ENCODE results near the gene KMO.

The KMO gene

GRCh38 chr1:241631674-241632073 is 99.5 kb downstream of the KMO start:
- no peak for DNase-seq

- DNase-seq = no peak
Observed at GRCh38 chr1:241632987-241633386, 100.8 kb downstream of the KMO start.

- DNase-seq = no peak
Observed at GRCh38 chr1:241635556-241636152, 103.5 kb downstream of the KMO start.

GRCh38 chr1:241636291-241636690 is 104.1 kb downstream of the KMO start:
- DNase-seq = no peak

- no peak for DNase-seq
Observed at GRCh38 chr1:241637046-241637590, 104.9 kb downstream of the KMO start.

- DNase-seq = no peak
Observed at GRCh38 chr1:241637604-241638003, 105.4 kb downstream of the KMO start.

- no peak for DNase-seq
Observed at GRCh38 chr1:241638099-241638682, 106.0 kb downstream of the KMO start.

- no peak for DNase-seq
Observed at GRCh38 chr1:241638909-241639622, 106.9 kb downstream of the KMO start.

GRCh38 chr1:241639623-241640148 is 107.5 kb downstream of the KMO start:
- peak; percentile 37 for DNase-seq

- DNase-seq = peak; percentile 91
Observed at GRCh38 chr1:241640149-241640866, 108.1 kb downstream of the KMO start, which contains the start of the genes CHML and OPN3. Gene CHML, minus strand, starts transcription at chr1:241640369. Its CDS starts 4,603 bp downstream, at chr1:241635766. Gene OPN3, minus strand, starts transcription at chr1:241640369. Its CDS starts 115 bp downstream, at chr1:241640254.

- DNase-seq = no peak
Observed at GRCh38 chr1:241640867-241641622, 108.9 kb downstream of the KMO start.

- DNase-seq = no peak
Observed at GRCh38 chr1:241641773-241642592, 109.8 kb downstream of the KMO start.

- no peak for DNase-seq
Observed at GRCh38 chr1:241642593-241642944, 110.4 kb downstream of the KMO start.

- no peak for DNase-seq
Observed at GRCh38 chr1:241644259-241644658, 112.1 kb downstream of the KMO start.

GRCh38 chr1:241645199-241645598 is 113.0 kb downstream of the KMO start:
- no peak for DNase-seq
